Vagina (tissue), 2 donors: ENCODE measurements around the gene TMEM86A. TPM values are rescaled to one million over a fixed set of nuclear protein-coding genes. Genes with fewer than 3 reads are reported as not detected.
"Not testable (repeated sequence)": the region's sequence is repeated elsewhere in the genome, so short reads cannot be mapped to it uniquely, and the experiment has no call there.

Experiments used
- DNase-seq, 2 donors: peaks; one replicate each; pipeline ENCODE4 v3.0.0-alpha.2; 2017; ENCODE audit errors: extremely low spot score in 2 of 2
- H3K27ac ChIP-seq: fragments of 200-600 bp; sonication (generic); one replicate; pipeline ENCODE4 v1.5.1; 2019
- H3K27me3 ChIP-seq: fragments of 200-600 bp; sonication (generic); one replicate; pipeline ENCODE4 v1.5.1; 2019
- H3K36me3 ChIP-seq, 2 donors: fragments of 200-600 bp; sonication (generic); one replicate each; pipeline ENCODE4 v1.5.1; 2017 to 2019
- H3K4me1 ChIP-seq: fragments of 200-600 bp; sonication (generic); one replicate; pipeline ENCODE4 v1.5.1; 2019
- H3K4me3 ChIP-seq, 2 donors: fragments of 200-600 bp; sonication (generic); 1 replicate in 1 of 2; 2 replicates in 1 of 2; pipeline ENCODE4 v1.5.1; 2016 to 2019
- H3K9me3 ChIP-seq: fragments of 200-600 bp; sonication (generic); one replicate; pipeline ENCODE4 v1.5.1; 2019
- POLR2A ChIP-seq, 2 donors: fragments of 450-650 bp; IDR thresholded peaks; one replicate each; pipeline ENCODE4 v1.6.1; 2017; ENCODE audit warnings: antibody characterized with exemption in 2 of 2, mild to moderate bottlenecking in 2 of 2, moderate library complexity in 2 of 2
- POLR2AphosphoS5 ChIP-seq, 2 donors: sonication (generic); formaldehyde crosslinking; IDR thresholded peaks; one replicate each; pipeline ENCODE4 v1.9.0; 2017; ENCODE audit warnings: antibody characterized with exemption in 2 of 2, mild to moderate bottlenecking in 2 of 2, low read depth in 1 of 2; ENCODE audit not compliant: insufficient read depth in 1 of 2
- intact Hi-C: fragments of 100-400 bp; cut with DNase I; formaldehyde crosslinking; loops from one replicate; pipeline ENCODE4 v1.15.1; 2023
- total RNA-seq: library from RNA; depleted of rRNA; stranded (reverse); fragments of >200 nt; gene quantifications from one replicate; pipeline ENCODE4 v1.2.3, GENCODE V29; 2016
- TF ChIP-seq, protein P1 (sequence below), 3 experiments: fragments of 450-650 bp in 2 of 3; fragments of 200-600 bp in 1 of 3; sonication (generic) in 1 of 3; IDR thresholded peaks; one replicate each; pipeline ENCODE4 v1.5.1; 2017 to 2019; ENCODE audit warnings: antibody characterized with exemption in 3 of 3, mild to moderate bottlenecking in 2 of 3, moderate library complexity in 2 of 3

Gene TMEM86A
- total RNA-seq, 1 donor from 2014 or later: 26.8 TPM

DNA sequence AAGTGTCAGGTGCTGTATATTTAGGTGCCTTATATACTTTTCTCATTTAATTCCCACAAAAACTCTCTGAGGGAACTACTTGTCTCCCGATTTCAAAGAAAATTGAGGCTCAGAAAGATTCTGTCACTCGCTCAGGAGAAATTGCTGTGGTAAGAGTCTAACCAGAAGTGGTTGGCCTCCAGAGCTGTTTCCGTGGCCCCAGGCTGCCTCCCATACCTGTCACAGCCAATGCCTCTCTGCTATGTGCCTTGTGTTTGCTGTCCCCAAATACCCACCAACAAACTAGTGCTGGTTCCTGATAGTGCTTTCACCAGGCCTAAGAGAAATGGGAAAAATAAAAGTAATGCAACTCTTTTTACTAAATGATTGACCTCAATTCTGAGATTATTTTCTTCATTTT lies 21.0 kb upstream of the TMEM86A start:
- no peaks in the 10 kb centered on the region for H3K9me3 ChIP-seq
- TF ChIP-seq POLR2A (IDR thresholded peaks at IDR 0.05): no peak
- TF ChIP-seq, protein P1, sequence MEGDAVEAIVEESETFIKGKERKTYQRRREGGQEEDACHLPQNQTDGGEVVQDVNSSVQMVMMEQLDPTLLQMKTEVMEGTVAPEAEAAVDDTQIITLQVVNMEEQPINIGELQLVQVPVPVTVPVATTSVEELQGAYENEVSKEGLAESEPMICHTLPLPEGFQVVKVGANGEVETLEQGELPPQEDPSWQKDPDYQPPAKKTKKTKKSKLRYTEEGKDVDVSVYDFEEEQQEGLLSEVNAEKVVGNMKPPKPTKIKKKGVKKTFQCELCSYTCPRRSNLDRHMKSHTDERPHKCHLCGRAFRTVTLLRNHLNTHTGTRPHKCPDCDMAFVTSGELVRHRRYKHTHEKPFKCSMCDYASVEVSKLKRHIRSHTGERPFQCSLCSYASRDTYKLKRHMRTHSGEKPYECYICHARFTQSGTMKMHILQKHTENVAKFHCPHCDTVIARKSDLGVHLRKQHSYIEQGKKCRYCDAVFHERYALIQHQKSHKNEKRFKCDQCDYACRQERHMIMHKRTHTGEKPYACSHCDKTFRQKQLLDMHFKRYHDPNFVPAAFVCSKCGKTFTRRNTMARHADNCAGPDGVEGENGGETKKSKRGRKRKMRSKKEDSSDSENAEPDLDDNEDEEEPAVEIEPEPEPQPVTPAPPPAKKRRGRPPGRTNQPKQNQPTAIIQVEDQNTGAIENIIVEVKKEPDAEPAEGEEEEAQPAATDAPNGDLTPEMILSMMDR (IDR thresholded peaks at IDR 0.05): no peak
- TF ChIP-seq POLR2AphosphoS5 (IDR thresholded peaks at IDR 0.05; ENCODE audit: insufficient read depth in 1 of 2, low read depth in 1 of 2): no peak
- H3K27ac ChIP-seq: no peak overlapping the region
- H3K4me3 ChIP-seq: no peak overlapping the region
- intact Hi-C loops: no loop called here
- H3K36me3 ChIP-seq: no peaks in the 10 kb centered on the region
- no peaks in the 10 kb centered on the region for H3K4me1 ChIP-seq
- no peaks in the 10 kb centered on the region for H3K27me3 ChIP-seq
- DNase-seq: no peak

DNA sequence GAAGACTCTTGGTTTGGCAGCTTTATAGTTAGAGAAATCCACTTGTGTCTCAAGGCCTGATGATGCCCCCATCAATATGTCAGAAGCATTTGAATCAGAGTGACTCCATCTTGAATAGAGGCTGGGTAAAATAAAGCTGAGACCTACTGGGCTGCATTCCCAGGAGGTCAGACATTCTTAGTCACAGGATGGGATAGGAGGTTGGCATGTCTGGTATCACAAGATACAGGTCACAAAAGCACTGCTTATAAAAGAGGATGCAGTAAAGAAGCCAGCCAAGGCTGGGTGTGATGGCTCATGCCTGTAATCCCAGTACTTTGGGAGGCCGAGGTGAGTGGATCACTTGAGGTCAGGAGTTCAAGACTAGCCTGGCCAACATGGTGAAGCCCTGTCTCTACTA lies 16.6 kb upstream of the TMEM86A start:
- H3K4me3 ChIP-seq, H3K27me3 ChIP-seq, intact Hi-C loops, H3K4me1 ChIP-seq, H3K36me3 ChIP-seq, H3K9me3 ChIP-seq, DNase-seq, H3K27ac ChIP-seq: not testable (repeated sequence)

DNA sequence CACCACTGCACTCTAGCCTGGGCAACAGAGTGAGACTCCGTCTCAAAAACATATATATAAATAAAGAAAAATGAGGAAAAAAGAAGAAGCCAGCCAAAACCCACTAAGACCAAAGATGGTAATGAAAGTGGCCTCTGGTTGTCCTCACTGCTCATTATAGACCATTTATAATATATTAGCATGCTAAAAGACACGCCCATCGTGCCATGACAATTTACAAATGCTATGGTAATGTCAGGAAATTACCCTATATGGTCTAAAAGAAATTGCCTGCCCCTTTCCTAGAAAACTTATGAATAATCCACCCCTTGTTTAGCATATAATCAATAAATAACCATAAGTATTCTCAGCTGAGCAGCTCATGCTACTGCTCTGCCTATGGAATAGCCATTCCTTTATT lies 16.1 kb upstream of the TMEM86A start:
- no peaks in the 10 kb centered on the region for H3K27me3 ChIP-seq
- no peaks in the 10 kb centered on the region for H3K9me3 ChIP-seq
- H3K36me3 ChIP-seq: no peaks in the 10 kb centered on the region
- H3K4me3 ChIP-seq: no peak overlapping the region
- H3K27ac ChIP-seq: no peak overlapping the region
- no peaks in the 10 kb centered on the region for H3K4me1 ChIP-seq
- TF ChIP-seq, protein P1 (IDR thresholded peaks at IDR 0.05): no peak
- TF ChIP-seq POLR2AphosphoS5 (IDR thresholded peaks at IDR 0.05; ENCODE audit: insufficient read depth in 1 of 2, low read depth in 1 of 2) (no peak), POLR2A (IDR thresholded peaks at IDR 0.05) (no peak)
- DNase-seq: no peak
- intact Hi-C loops: no loop called here

DNA sequence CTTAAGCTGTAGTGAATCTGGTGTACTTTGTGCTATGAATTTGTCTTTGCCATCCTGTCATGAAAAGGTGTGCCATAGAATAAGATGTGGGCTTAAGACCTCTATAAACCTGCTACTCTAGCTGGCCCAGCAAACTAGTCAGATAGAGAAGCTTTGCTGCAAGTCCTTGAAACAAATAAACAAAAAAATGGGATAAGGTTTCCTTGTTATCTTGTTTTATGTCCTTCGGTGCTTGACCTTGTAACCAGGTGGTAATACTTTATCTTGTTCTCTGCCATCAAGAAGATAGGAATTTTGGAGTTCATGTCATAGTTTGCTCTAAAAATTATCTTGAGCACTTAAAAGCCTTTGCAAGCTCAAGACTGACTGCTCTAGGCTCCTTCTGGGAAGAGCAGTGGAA lies 14.3 kb upstream of the TMEM86A start:
- Histone ChIP-seq H3K9me3 (no peaks in the 10 kb centered on the region), H3K4me1 (no peaks in the 10 kb centered on the region), H3K27me3 (no peaks in the 10 kb centered on the region), H3K4me3 (no peak overlapping the region), H3K27ac (no peak overlapping the region), H3K36me3 (no peaks in the 10 kb centered on the region)
- TF ChIP-seq POLR2A (IDR thresholded peaks at IDR 0.05) (no peak), POLR2AphosphoS5 (IDR thresholded peaks at IDR 0.05; ENCODE audit: insufficient read depth in 1 of 2, low read depth in 1 of 2) (no peak)
- TF ChIP-seq, protein P1 (IDR thresholded peaks at IDR 0.05): no peak
- intact Hi-C loops: no loop called here
- no peak for DNase-seq

DNA sequence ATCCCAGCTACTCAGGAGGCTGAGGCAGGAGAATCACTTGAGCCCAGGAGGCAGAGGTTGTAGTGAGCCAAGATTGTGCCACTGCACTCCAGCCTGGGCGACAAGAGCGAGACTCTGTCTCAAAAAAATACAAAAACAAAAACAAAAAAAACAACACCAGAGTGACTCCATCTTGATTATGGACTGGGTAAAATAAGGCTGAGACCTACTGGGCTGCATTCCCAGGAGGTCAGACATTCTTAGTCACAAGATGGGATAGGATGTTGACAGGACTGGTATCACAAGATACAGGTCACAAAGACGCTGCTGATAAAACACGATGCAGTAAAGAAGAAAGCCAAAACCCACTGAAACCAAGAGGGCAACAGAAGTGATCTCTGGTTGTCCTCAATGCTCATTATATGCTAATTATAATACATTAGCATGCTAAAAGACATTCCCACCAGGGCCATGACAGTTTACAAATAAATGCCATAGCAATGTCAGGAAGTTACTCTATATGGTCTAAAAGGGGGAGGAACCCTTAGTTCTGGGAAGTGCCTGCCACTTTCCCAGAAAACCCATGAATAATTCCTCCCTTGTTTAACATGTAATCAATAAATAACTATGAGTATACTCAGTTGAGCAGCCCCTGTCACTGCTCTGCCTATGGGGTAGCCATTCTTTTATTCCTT lies 7.0 kb upstream of the TMEM86A start:
- H3K36me3 ChIP-seq, H3K4me3 ChIP-seq, H3K27ac ChIP-seq, H3K9me3 ChIP-seq, H3K4me1 ChIP-seq, H3K27me3 ChIP-seq, DNase-seq, intact Hi-C loops: not testable (repeated sequence)

DNA sequence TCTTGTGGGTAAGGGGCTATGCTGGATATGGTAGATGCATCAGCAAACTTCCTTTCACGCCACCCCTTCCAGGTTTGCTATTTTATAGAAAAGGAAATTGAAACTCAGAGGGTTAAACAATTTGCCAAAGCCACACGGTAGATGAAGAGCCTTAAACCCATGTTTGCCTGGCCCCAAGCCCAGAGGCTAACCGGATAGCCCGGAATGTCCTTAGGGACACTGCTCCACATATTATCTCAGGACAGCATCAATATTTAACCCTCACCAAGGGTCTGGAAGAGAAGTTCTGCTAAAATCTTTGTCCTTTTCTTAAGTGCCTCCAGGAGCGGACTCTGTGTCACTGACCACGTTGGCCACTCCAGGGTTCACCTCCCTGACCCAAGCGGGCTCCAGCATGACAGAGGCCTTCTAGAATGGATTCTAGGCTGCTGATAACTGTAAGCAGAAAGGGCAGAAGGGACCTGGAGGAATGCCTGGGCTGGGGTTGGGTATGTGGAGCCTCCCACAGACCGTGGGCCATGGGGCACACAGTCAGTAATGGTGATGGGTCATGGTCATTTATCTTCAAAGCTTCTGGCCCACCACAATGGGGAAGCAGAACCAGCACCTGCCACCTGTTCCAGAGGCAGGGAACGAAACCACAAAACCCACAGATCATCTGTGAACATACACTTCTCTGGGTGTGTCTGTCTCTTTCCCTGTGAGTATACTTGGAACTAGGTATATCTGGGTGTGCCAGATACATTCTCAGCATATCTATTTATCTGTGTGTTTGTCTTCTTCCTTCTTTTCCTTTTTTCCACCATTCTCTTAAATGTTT lies 5.4 kb upstream of the TMEM86A start:
- Histone ChIP-seq H3K4me1 (no peaks in the 10 kb centered on the region), H3K9me3 (no peaks in the 10 kb centered on the region), H3K27ac (no peak overlapping the region), H3K27me3 (no peaks in the 10 kb centered on the region), H3K36me3 (no peaks in the 10 kb centered on the region), H3K4me3 (no peak overlapping the region)
- TF ChIP-seq POLR2AphosphoS5 (IDR thresholded peaks at IDR 0.05; ENCODE audit: insufficient read depth in 1 of 2, low read depth in 1 of 2) (no peak), POLR2A (IDR thresholded peaks at IDR 0.05) (no peak)
- TF ChIP-seq, protein P1 (IDR thresholded peaks at IDR 0.05): no peak
- intact Hi-C loops: no loop called here
- no peak for DNase-seq
